A549 treated with GW870086 at 1 μM for 4 hours (cell line): ENCODE measurements around the gene KAT2B. TPM values are rescaled to one million over a fixed set of nuclear protein-coding genes. Genes with fewer than 3 reads are reported as not detected.

Source experiments
- total RNA-seq: library from RNA; stranded (reverse); fragments of 200-300 nt; extraction: Qiagen RNA extraction; gene quantifications from 5 replicates; pipeline ENCODE4 v1.2.3, GENCODE V29; 2022; ENCODE audit warnings: low read depth

Gene KAT2B
- total RNA-seq, result 6.6 to 7.3 TPM (median 7.1 TPM) in 5 replicates

GRCh38 chr3:20039765-20040547, at the start of gene KAT2B:
Gene KAT2B (plus strand): TSS chr3:20040446. CDS start chr3:20040478, 32 bp downstream.

GRCh38 chr3:20012164-20012563, 28.1 kb upstream of the KAT2B start, which contains the start of gene PP2D1:
Gene PP2D1 (minus strand): TSS chr3:20012264. CDS start chr3:20012072, 192 bp downstream.

GRCh38 chr3:20185679-20186599, 145.7 kb downstream of the KAT2B start, which contains the start of gene SGO1:
Gene SGO1 (minus strand): TSS chr3:20186206. CDS start chr3:20184027, 2,179 bp downstream.

Other genes starting within 250 kb of the KAT2B start
- gene EFHB, start 106.2 kb upstream of the KAT2B start, total RNA-seq, result 0.94 to 1.5 TPM (median 1.3 TPM) in 5 replicates
- 34.4 to 63.2 TPM (median 51.2 TPM) in 5 replicates for gene RAB5A, start 93.3 kb upstream of the KAT2B start, total RNA-seq
- gene PP2D1, start 28.2 kb upstream of the KAT2B start, total RNA-seq, result not detected in 5 replicates
- gene SGO1, start 145.8 kb downstream of the KAT2B start, total RNA-seq, result 13.6 to 18.3 TPM (median 15.5 TPM) in 5 replicates